GM12874 (cell line): ENCODE measurements around the gene AIF1L.

Source experiments
- TF ChIP-seq, protein P1 (sequence below): IDR thresholded peaks from 2 replicates; pipeline ENCODE4 v1.5.1; 2011; ENCODE audit warnings: low read depth, mild to moderate bottlenecking, control low read depth, low read length, moderate library complexity; ENCODE audit not compliant: insufficient read depth

Gene AIF1L

DNA sequence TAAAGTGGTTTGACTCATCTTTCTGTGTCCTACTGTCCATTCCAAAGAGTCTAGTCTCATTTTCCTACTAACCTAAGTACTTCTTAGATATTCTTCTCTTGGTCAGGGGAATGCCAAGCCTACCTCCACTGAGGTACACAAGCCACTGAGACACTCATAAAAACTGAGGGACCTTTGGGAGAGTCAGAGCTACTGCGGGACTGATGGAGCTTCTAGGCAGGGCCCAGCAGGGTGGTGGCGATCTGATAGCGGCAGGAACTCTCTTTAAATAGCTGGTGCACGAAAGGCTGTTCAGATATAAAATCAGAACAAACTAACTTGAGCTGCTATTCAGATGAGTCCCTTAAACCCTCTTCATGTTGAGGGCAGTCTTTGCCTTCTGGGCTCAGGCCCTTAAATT lies 43.8 kb downstream of the AIF1L start:
- TF ChIP-seq, protein P1, sequence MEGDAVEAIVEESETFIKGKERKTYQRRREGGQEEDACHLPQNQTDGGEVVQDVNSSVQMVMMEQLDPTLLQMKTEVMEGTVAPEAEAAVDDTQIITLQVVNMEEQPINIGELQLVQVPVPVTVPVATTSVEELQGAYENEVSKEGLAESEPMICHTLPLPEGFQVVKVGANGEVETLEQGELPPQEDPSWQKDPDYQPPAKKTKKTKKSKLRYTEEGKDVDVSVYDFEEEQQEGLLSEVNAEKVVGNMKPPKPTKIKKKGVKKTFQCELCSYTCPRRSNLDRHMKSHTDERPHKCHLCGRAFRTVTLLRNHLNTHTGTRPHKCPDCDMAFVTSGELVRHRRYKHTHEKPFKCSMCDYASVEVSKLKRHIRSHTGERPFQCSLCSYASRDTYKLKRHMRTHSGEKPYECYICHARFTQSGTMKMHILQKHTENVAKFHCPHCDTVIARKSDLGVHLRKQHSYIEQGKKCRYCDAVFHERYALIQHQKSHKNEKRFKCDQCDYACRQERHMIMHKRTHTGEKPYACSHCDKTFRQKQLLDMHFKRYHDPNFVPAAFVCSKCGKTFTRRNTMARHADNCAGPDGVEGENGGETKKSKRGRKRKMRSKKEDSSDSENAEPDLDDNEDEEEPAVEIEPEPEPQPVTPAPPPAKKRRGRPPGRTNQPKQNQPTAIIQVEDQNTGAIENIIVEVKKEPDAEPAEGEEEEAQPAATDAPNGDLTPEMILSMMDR = no peak

DNA sequence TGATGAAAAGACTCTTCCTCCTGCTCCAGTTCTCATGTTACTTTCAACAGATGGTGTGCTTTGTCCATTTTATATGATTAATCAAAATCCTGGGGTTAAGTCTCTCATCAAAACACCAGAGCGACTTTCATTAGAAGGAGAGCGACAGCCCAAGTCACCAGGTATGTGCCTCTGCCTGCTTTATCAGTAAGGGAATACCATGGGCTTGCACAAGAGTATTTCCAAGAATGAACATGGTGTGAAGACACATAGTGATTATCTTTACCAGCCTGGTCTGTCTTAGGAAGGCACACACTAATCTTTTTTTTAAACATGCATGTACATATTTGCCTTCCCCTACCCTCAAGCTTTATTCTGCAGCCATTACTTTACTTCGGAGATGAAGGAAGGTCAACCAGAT lies 44.2 kb downstream of the AIF1L start:
- TF ChIP-seq, protein P1 = no peak

DNA sequence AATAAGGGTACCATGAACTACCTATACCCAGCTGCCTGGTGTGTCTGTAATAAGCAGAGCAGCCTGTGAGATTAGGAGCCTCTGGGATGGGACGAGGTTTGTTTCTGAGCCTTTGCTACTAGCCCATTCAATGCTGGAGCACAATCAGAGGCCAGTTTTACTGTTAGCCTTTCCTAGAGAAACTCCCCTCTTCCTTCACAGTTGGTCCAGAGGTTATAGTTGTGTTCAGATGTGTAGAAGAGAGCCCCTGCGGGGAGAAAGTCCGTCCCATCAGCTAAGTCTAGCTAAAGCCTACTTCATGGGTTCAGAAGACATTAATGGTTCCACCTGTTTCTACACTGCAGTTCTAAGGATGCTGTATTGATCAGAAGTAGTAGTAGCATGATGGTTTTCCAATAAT lies 45.8 kb downstream of the AIF1L start:
- TF ChIP-seq, protein P1 = no peak

DNA sequence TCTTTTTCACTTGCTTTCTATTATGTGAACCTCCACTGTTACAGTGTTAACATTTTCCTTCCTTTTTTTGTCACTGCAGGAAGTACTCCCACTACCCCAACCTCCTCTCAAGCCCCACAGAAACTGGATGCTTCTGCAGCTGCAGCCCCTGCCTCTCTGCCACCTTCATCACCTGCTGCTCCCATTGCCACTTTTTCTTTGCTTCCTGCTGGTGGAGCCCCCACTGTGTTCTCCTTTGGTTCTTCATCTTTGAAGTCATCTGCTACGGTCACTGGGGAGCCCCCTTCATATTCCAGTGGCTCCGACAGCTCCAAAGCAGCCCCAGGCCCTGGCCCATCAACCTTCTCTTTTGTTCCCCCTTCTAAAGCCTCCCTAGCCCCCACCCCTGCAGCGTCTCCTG lies 47.9 kb downstream of the AIF1L start:
- TF ChIP-seq, protein P1 = no peak

DNA sequence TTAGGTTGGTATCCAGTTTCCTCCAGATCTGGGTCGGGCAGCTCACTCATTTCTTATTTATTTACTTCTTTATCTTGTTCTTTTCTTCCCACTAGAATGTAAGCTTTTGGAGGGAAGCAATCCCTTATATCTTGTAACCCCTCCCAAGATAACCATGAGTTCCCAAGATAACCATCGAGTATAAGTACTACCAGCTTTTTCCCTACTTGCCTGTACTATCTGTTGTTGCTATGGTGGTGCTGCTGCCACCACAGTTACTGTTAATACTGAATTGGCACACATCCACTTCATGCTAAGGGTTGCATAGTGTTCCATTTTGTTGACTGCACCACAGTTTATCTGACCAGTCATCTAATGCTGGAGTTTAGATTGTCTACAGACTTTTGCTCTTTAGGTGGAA lies 48.9 kb downstream of the AIF1L start:
- TF ChIP-seq, protein P1 = no peak

DNA sequence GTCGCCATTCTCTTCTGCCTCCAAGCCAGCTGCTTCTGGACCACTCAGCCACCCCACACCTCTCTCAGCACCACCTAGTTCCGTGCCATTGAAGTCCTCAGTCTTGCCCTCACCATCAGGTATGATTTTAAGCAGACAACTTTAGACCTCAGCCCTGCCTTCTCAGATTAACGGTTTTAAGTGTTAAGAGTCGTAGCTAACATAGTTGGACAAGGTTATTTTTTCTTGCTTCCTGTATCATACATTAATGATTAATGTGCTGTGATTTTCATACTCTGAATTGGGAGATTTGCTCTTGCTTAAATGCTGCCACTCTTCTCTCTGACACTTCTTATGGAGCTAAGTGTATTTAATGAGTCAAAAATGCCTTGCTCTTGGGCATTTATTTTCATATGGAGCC lies 49.9 kb downstream of the AIF1L start:
- TF ChIP-seq, protein P1 = no peak

DNA sequence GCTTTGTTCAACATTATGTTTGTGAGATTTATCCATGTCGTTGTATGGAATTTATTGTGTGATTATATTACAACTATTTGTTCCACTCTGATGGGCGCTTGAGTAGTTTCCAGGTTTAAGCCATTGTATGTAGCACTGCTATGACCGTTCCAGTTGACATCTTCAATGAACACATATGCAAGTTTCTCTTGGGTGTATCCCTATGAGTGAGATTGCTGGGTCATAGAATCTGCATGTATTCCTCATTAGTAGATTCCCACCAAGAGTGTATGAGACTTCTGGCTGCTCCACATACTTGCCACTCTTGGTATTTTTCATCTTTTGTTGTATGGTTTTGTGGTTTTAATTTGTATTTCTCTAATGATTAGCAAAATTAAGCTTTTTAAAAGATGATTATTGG lies 51.9 kb downstream of the AIF1L start:
- TF ChIP-seq, protein P1 = no peak
